Endothelial cell of umbilical vein (primary cell): ENCODE measurements around the gene TMEM120B.

Experiments
- CTCF ChIP-seq, 2 donors: IDR thresholded peaks; 1 replicate in 1 of 2; 2 replicates in 1 of 2; pipeline ENCODE4 v1.5.1; 2011; ENCODE audit warnings: low read length in 2 of 2, mild to moderate bottlenecking in 2 of 2, moderate library complexity in 2 of 2, control low read depth in 1 of 2, inconsistent platforms in 1 of 2, low read depth in 1 of 2; ENCODE audit not compliant: insufficient read depth in 1 of 2; ENCODE audit errors: extremely low read depth in 1 of 2
- EZH2 ChIP-seq: IDR thresholded peaks from 2 replicates; pipeline ENCODE4 v1.6.1; 2012; ENCODE audit warnings: borderline replicate concordance, low read depth, mild to moderate bottlenecking, moderate library complexity, low read length, inconsistent platforms; ENCODE audit not compliant: severe bottlenecking
- FOS ChIP-seq: IDR thresholded peaks from 2 replicates; pipeline ENCODE4 v1.6.1; 2011; ENCODE audit warnings: mild to moderate bottlenecking, low read length, moderate library complexity, borderline replicate concordance; ENCODE audit not compliant: insufficient read depth
- MAX ChIP-seq: IDR thresholded peaks from 2 replicates; pipeline ENCODE4 v1.6.1; 2011; ENCODE audit not compliant: insufficient read depth, insufficient read length
- POLR2A ChIP-seq: IDR thresholded peaks from 2 replicates; pipeline ENCODE4 v1.6.1; 2012; ENCODE audit warnings: low read depth, mild to moderate bottlenecking, control low read depth, low read length
- POLR2AphosphoS5 ChIP-seq: IDR thresholded peaks from 2 replicates; pipeline ENCODE4 v1.6.1; 2012; ENCODE audit warnings: low read depth, mild to moderate bottlenecking, control low read depth, low read length, moderate library complexity; ENCODE audit not compliant: insufficient read depth

GRCh38 chr12:121784460-121784859 is 71.9 kb downstream of the TMEM120B start:
- TF ChIP-seq EZH2 (no peak), POLR2A (no peak), CTCF (IDR thresholded peaks at IDR 0.05; ENCODE audit: extremely low read depth in 1 of 2, insufficient read depth in 1 of 2, low read depth in 1 of 2, low read length in 2 of 2) (no peak), FOS (peak; percentile 70), MAX (no peak), POLR2AphosphoS5 (no peak)
